PC-9 (cell line): ENCODE data around the gene NCOA3. TPM values are rescaled to one million over a fixed set of nuclear protein-coding genes. Genes with fewer than 3 reads are reported as not detected.

Experiments
- BruUV-seq: library from RNA; stranded (reverse); fragments of 400-500 nt; replicated peaks from 2 replicates; lab custom pipeline; 2021; lab: Mats Ljungman, UMichigan
- CTCF ChIA-PET: fragments of 300-600 bp; sonication (Branson Sonifier 250); formaldehyde crosslinking; loops from one replicate; lab custom pipeline; 2022; ENCODE audit warnings: antibody characterized with exemption; lab: Charles Lee
- POLR2A ChIA-PET: fragments of 300-600 bp; sonication (Branson Sonifier 250); formaldehyde crosslinking; loops from one replicate; lab custom pipeline; 2022; ENCODE audit warnings: antibody characterized with exemption; ENCODE audit not compliant: unreplicated experiment; lab: Charles Lee
- DNase-seq, 2 experiments: peaks; one replicate each; pipeline versions ENCODE4 v3.0.0 to v3.0.0-alpha.2; 2015 to 2022; ENCODE audit warnings: mixed read lengths in 1 of 2
- H2AFZ ChIP-seq: fragments of 200-600 bp; sonication (generic); 2 replicates; pipeline ENCODE4 v1.8.1; 2017; ENCODE audit warnings: antibody characterized with exemption
- H3F3A ChIP-seq: fragments of 200-600 bp; sonication (generic); 2 replicates; pipeline ENCODE4 v1.8.1; 2017; ENCODE audit warnings: antibody characterized with exemption, mild to moderate bottlenecking, low read depth; ENCODE audit not compliant: insufficient read depth
- H3K27ac ChIP-seq: fragments of 200-600 bp; sonication (generic); 2 replicates; pipeline ENCODE4 v1.6.1; 2016; ENCODE audit warnings: mixed run types
- H3K27me3 ChIP-seq: fragments of 200-600 bp; sonication (generic); 2 replicates; pipeline ENCODE4 v1.6.1; 2016; ENCODE audit warnings: low read depth, mixed run types; ENCODE audit not compliant: insufficient read depth
- H3K36me3 ChIP-seq: fragments of 200-600 bp; sonication (generic); 2 replicates; pipeline ENCODE4 v1.6.1; 2016; ENCODE audit warnings: low read depth, mixed run types
- H3K4me1 ChIP-seq: fragments of 200-600 bp; sonication (generic); replicated peaks from 2 replicates; pipeline ENCODE4 v1.6.1; 2016; ENCODE audit warnings: mixed run types; ENCODE audit not compliant: insufficient read depth
- H3K4me2 ChIP-seq: fragments of 200-600 bp; sonication (generic); 2 replicates; pipeline ENCODE4 v1.6.1; 2017; ENCODE audit warnings: mixed run types
- H3K4me3 ChIP-seq: fragments of 200-600 bp; sonication (generic); 2 replicates; pipeline ENCODE4 v1.6.1; 2016; ENCODE audit warnings: mixed run types
- H3K79me2 ChIP-seq: fragments of 200-600 bp; sonication (generic); 2 replicates; pipeline ENCODE4 v1.6.1; 2017; ENCODE audit warnings: low read depth, mixed run types
- H3K9me2 ChIP-seq: fragments of 200-600 bp; sonication (generic); 2 replicates; pipeline ENCODE4 v1.8.1; 2017; ENCODE audit warnings: mild to moderate bottlenecking; ENCODE audit not compliant: insufficient read depth
- H3K9me3 ChIP-seq: fragments of 200-600 bp; sonication (generic); 2 replicates; pipeline ENCODE4 v1.8.1; 2016; ENCODE audit warnings: low read depth; ENCODE audit not compliant: insufficient read depth
- H4K20me1 ChIP-seq: fragments of 200-600 bp; sonication (generic); 2 replicates; pipeline ENCODE4 v1.8.1; 2017; ENCODE audit not compliant: insufficient read depth
- CTCF ChIP-seq: fragments of 200-600 bp; sonication (generic); conservative IDR thresholded peaks from 2 replicates; pipeline ENCODE4 v1.6.1; 2017; ENCODE audit warnings: mixed run types, antibody characterized with exemption, mild to moderate bottlenecking, moderate library complexity
- EZH2 ChIP-seq: fragments of 200-600 bp; sonication (generic); IDR thresholded peaks from 2 replicates; pipeline ENCODE4 v1.8.0; 2017; ENCODE audit warnings: antibody characterized with exemption, low read depth
- intact Hi-C: fragments of 100-400 bp; cut with micrococcal nuclease; formaldehyde crosslinking; loops from one replicate; pipeline ENCODE4 v1.10.0; 2022; ENCODE audit not compliant: unreplicated experiment
- total RNA-seq: library from RNA; stranded (reverse); gene quantifications from 2 replicates; pipeline ENCODE4 v1.2.3, GENCODE V29; 2021

NCOA3 gene
- total RNA-seq, 1 experiment from 2014 or later, result 78.0 TPM

- H3K4me1 ChIP-seq, result no peaks in the 10 kb centered on the region
- H3K36me3 ChIP-seq, result peaks cover 64% of the 10 kb centered on the region
- BruUV-seq, result no TSS peak
- DNase-seq, result no peak
- no peaks in the 10 kb centered on the region for H3K9me2 ChIP-seq
- intact Hi-C loops, result loop anchor here (1.0 to 5.0 kb wide), 3 partner anchors 631 to 1283 kb away; no protein-coding TSS in a partner anchor
- no peak overlapping the region for H2AFZ ChIP-seq
- no peaks in the 10 kb centered on the region for H3K79me2 ChIP-seq
- peaks cover 18% of the 10 kb centered on the region for H4K20me1 ChIP-seq
- no peak overlapping the region for H3K4me3 ChIP-seq
- TF ChIP-seq CTCF (peak; percentile 30; the same call in 1 of the 2 replicates), EZH2 (no peak)
- H3F3A ChIP-seq, result peaks cover 92% of the 10 kb centered on the region
- ChIA-PET POLR2A (interaction anchor here (0.7 kb wide), 1 partner anchor 154 kb away, joined by 3 read pairs; no protein-coding TSS in a partner anchor), CTCF (interaction anchor here (0.7 to 1.6 kb wide), 4 partner anchors 295 to 956 kb away, joined by 4 to 5 read pairs (median 5); no protein-coding TSS in a partner anchor)
- H3K27ac ChIP-seq, result peak overlapping the region; percentile 6; the same call in 1 of the 2 replicates
- H3K4me2 ChIP-seq, result no peak overlapping the region
- no peaks in the 10 kb centered on the region for H3K27me3 ChIP-seq
- no peaks in the 10 kb centered on the region for H3K9me3 ChIP-seq
Observed at GRCh38 chr20:47664068-47664437, 162.4 kb downstream of the NCOA3 start.

- no peaks in the 10 kb centered on the region for H3K79me2 ChIP-seq
- no peaks in the 10 kb centered on the region for H3K27me3 ChIP-seq
- no TSS peak for BruUV-seq
- no peaks in the 10 kb centered on the region for H3K9me3 ChIP-seq
- no peaks in the 10 kb centered on the region for H3K4me1 ChIP-seq
- H3F3A ChIP-seq, result peaks cover 92% of the 10 kb centered on the region
- no peak overlapping the region for H3K4me3 ChIP-seq
- H3K27ac ChIP-seq, result 0 out of 2 replicates have a peak overlapping the region, but pooled peaks have one; percentile 6
- H4K20me1 ChIP-seq, result peaks cover 13% of the 10 kb centered on the region
- TF ChIP-seq CTCF (0 out of 2 replicates have a peak, but pooled peaks have one; percentile 11), EZH2 (no peak)
- no peak overlapping the region for H2AFZ ChIP-seq
- CTCF ChIA-PET, result interaction anchor here (0.5 to 1.6 kb wide), 3 partner anchors 626 to 956 kb away, joined by 3 to 5 read pairs (median 5); no protein-coding TSS in a partner anchor
- H3K4me2 ChIP-seq, result no peak overlapping the region
- no peaks in the 10 kb centered on the region for H3K9me2 ChIP-seq
- intact Hi-C loops, result loop anchor here (1.0 to 5.0 kb wide), 3 partner anchors 630 to 1283 kb away; no protein-coding TSS in a partner anchor
- peaks cover 64% of the 10 kb centered on the region for H3K36me3 ChIP-seq
- DNase-seq, result no peak
- POLR2A ChIA-PET, result no interaction called here
Observed at GRCh38 chr20:47664744-47665143, 163.1 kb downstream of the NCOA3 start.

- no peak for TF ChIP-seq CTCF
- TF ChIP-seq EZH2, result no peak
- H3K36me3 ChIP-seq, result peaks cover 66% of the 10 kb centered on the region
- no peak overlapping the region for H3K4me2 ChIP-seq
- H3K79me2 ChIP-seq, result no peaks in the 10 kb centered on the region
- H2AFZ ChIP-seq, result no peak overlapping the region
- ChIA-PET POLR2A (no interaction called here), CTCF (interaction anchor here (0.5 kb wide), 1 partner anchor 955 kb away, joined by 3 read pairs; no protein-coding TSS in a partner anchor)
- H3F3A ChIP-seq, result peaks cover 92% of the 10 kb centered on the region
- no peaks in the 10 kb centered on the region for H3K27me3 ChIP-seq
- no peaks in the 10 kb centered on the region for H3K9me2 ChIP-seq
- intact Hi-C loops, result loop anchor here (2.0 kb wide), 1 partner anchor 629 kb away; no protein-coding TSS in a partner anchor
- DNase-seq, result no peak
- no peaks in the 10 kb centered on the region for H3K9me3 ChIP-seq
- 0 out of 2 replicates have a peak overlapping the region, but pooled peaks have one; percentile 9 for H3K27ac ChIP-seq
- BruUV-seq, result no TSS peak
- H3K4me1 ChIP-seq, result no peaks in the 10 kb centered on the region
- peaks cover 13% of the 10 kb centered on the region for H4K20me1 ChIP-seq
- H3K4me3 ChIP-seq, result no peak overlapping the region
Observed at GRCh38 chr20:47665221-47665991, 163.7 kb downstream of the NCOA3 start.
